Smooth muscle cell (in vitro differentiated cells): ENCODE measurements around the gene MTCL1. TPM values are rescaled to one million over a fixed set of nuclear protein-coding genes. Genes with fewer than 3 reads are reported as not detected.

ENCODE experiments used
- DNase-seq: peaks from one replicate; lab custom pipeline; 2025; ENCODE audit not compliant: unreplicated experiment; lab: John Stamatoyannopoulos, UW
- H2AFZ ChIP-seq: fragments of 200-600 bp; sonication (generic); 2 replicates; pipeline ENCODE4 v1.6.0; 2016; ENCODE audit warnings: antibody characterized with exemption, low read depth, mild to moderate bottlenecking
- H3F3A ChIP-seq: fragments of 200-600 bp; sonication (generic); 2 replicates; pipeline ENCODE4 v1.6.0; 2017; ENCODE audit warnings: antibody characterized with exemption, low read depth
- H3K27ac ChIP-seq: fragments of 200-600 bp; sonication (generic); 2 replicates; pipeline ENCODE4 v1.5.1; 2016; ENCODE audit warnings: low read depth, mild to moderate bottlenecking
- H3K27me3 ChIP-seq: fragments of 200-600 bp; sonication (generic); 2 replicates; pipeline ENCODE4 v1.6.1; 2016; ENCODE audit warnings: low read depth, mild to moderate bottlenecking
- H3K36me3 ChIP-seq: fragments of 200-600 bp; sonication (generic); 2 replicates; pipeline ENCODE4 v1.5.1; 2016; ENCODE audit warnings: low read depth
- H3K4me1 ChIP-seq: fragments of 200-600 bp; sonication (generic); 2 replicates; pipeline ENCODE4 v1.5.1; 2016; ENCODE audit warnings: low read depth
- H3K4me2 ChIP-seq: fragments of 200-600 bp; sonication (generic); 2 replicates; pipeline ENCODE4 v1.6.0; 2016; ENCODE audit warnings: mild to moderate bottlenecking
- H3K4me3 ChIP-seq: fragments of 200-600 bp; sonication (generic); 2 replicates; pipeline ENCODE4 v1.5.1; 2016; ENCODE audit warnings: mild to moderate bottlenecking
- H3K79me2 ChIP-seq: fragments of 200-600 bp; sonication (generic); 2 replicates; pipeline ENCODE4 v1.6.0; 2016; ENCODE audit warnings: low read depth, mild to moderate bottlenecking
- H3K9ac ChIP-seq: fragments of 200-600 bp; sonication (generic); 2 replicates; pipeline ENCODE4 v1.6.0; 2016; ENCODE audit warnings: low read depth
- H3K9me3 ChIP-seq: fragments of 200-600 bp; sonication (generic); replicated peaks from 2 replicates; pipeline ENCODE4 v1.5.1; 2016; ENCODE audit warnings: low read depth
- H4K20me1 ChIP-seq: fragments of 200-600 bp; sonication (generic); 2 replicates; pipeline ENCODE4 v1.6.0; 2016; ENCODE audit warnings: low read depth
- CTCF ChIP-seq: fragments of 200-600 bp; sonication (generic); IDR thresholded peaks from 2 replicates; pipeline ENCODE4 v1.5.1; 2017; ENCODE audit warnings: borderline replicate concordance, mild to moderate bottlenecking, antibody characterized with exemption; ENCODE audit not compliant: insufficient read depth, poor library complexity, severe bottlenecking
- WGBS: methylation state at CpG from one replicate; pipeline ENCODE4 v1.1.7; 2016; ENCODE audit warnings: low lambda C conversion rate; 5-methylcytosine and 5-hydroxymethylcytosine counted together
- polyA plus RNA-seq: library from polyadenylated mRNA; unstranded; fragments of >200 nt; fragmentation: Nextera tagmentation; extraction: Ambion mirVana; gene quantifications from 2 replicates; pipeline ENCODE4 v1.2.1, GENCODE V29; 2016
- total RNA-seq: library from RNA; depleted of rRNA; stranded (reverse); fragments of >200 nt; gene quantifications from 2 replicates; pipeline ENCODE4 v1.2.3, GENCODE V29; 2014

Gene MTCL1
- total and polyA plus RNA-seq, 2 experiments from 2014 or later = 5.5 to 15.2 TPM

GRCh38 chr18:8848541-8848940 is 143.2 kb downstream of the MTCL1 start:
- no peaks in the 10 kb centered on the region for H4K20me1 ChIP-seq
- no peaks in the 10 kb centered on the region for H3K9me3 ChIP-seq
- DNase-seq = no peak
- no peaks in the 10 kb centered on the region for H3F3A ChIP-seq
- no peak overlapping the region for H3K9ac ChIP-seq
- 95% methylated on average over 3 of the region's 3 CpGs for WGBS
- no peak overlapping the region for H3K27ac ChIP-seq
- no peaks in the 10 kb centered on the region for H3K27me3 ChIP-seq
- H3K4me3 ChIP-seq = no peak overlapping the region
- H3K4me1 ChIP-seq = no peaks in the 10 kb centered on the region
- no peak overlapping the region for H3K4me2 ChIP-seq
- H2AFZ ChIP-seq = no peak overlapping the region
- no peak for TF ChIP-seq CTCF
- no peaks in the 10 kb centered on the region for H3K36me3 ChIP-seq
- no peaks in the 10 kb centered on the region for H3K79me2 ChIP-seq

GRCh38 chr18:8849696-8850095 is 144.3 kb downstream of the MTCL1 start:
- Histone ChIP-seq H3K27me3 (no peaks in the 10 kb centered on the region), H3K4me3 (no peak overlapping the region), H3K9ac (no peak overlapping the region), H3K4me2 (no peak overlapping the region), H3F3A (no peaks in the 10 kb centered on the region), H3K79me2 (no peaks in the 10 kb centered on the region), H3K36me3 (no peaks in the 10 kb centered on the region), H3K4me1 (no peaks in the 10 kb centered on the region), H3K9me3 (no peaks in the 10 kb centered on the region), H4K20me1 (no peaks in the 10 kb centered on the region), H2AFZ (no peak overlapping the region), H3K27ac (no peak overlapping the region)
- DNase-seq = no peak
- WGBS = 93% methylated on average over 2 of the region's 2 CpGs
- TF ChIP-seq CTCF = no peak

GRCh38 chr18:8851659-8852058 is 146.3 kb downstream of the MTCL1 start:
- H2AFZ ChIP-seq = no peak overlapping the region

More at GRCh38 chr18:8851659-8852058, 146.3 kb downstream of the MTCL1 start:
- no peak for TF ChIP-seq CTCF
- H3K9me3 ChIP-seq = no peaks in the 10 kb centered on the region
- no peaks in the 10 kb centered on the region for H3K27me3 ChIP-seq
- no peaks in the 10 kb centered on the region for H3F3A ChIP-seq
- no peaks in the 10 kb centered on the region for H3K36me3 ChIP-seq
- H3K4me3 ChIP-seq = no peak overlapping the region
- H3K27ac ChIP-seq = no peak overlapping the region
- H3K4me1 ChIP-seq = no peaks in the 10 kb centered on the region
- no peaks in the 10 kb centered on the region for H4K20me1 ChIP-seq
- H3K4me2 ChIP-seq = no peak overlapping the region
- no peak overlapping the region for H3K9ac ChIP-seq
- DNase-seq = no peak
- 93% methylated on average over 2 of the region's 2 CpGs for WGBS
- H3K79me2 ChIP-seq = no peaks in the 10 kb centered on the region
